Esophagus squamous epithelium (tissue), 5 donors: ENCODE measurements around the gene LEUTX. TPM values are rescaled to one million over a fixed set of nuclear protein-coding genes. Genes with fewer than 3 reads are reported as not detected.

Experiments used
- DNase-seq: peaks from one replicate; lab custom pipeline; 2025; lab: John Stamatoyannopoulos, UW
- H3K27ac ChIP-seq, 4 donors: fragments of 200-600 bp; sonication (generic); one replicate each; pipeline ENCODE4 v1.5.1; 2016 to 2019; ENCODE audit warnings: mild to moderate bottlenecking in 1 of 4
- H3K27me3 ChIP-seq, 4 donors: fragments of 200-600 bp; sonication (generic); 1 replicate in 3 of 4; 2 replicates in 1 of 4; pipeline versions ENCODE4 v1.5.1 to v1.6.0; 2017 to 2021; ENCODE audit warnings: antibody characterized with exemption in 1 of 4
- H3K36me3 ChIP-seq, 3 donors: fragments of 200-600 bp; sonication (generic); one replicate each; pipeline ENCODE4 v1.5.1; 2016 to 2019
- H3K4me1 ChIP-seq, 3 donors: fragments of 200-600 bp; sonication (generic); one replicate each; pipeline ENCODE4 v1.5.1; 2017 to 2019
- H3K4me3 ChIP-seq, 4 donors: fragments of 200-600 bp; sonication (generic); 1 replicate in 3 of 4; 2 replicates in 1 of 4; pipeline ENCODE4 v1.5.1; 2016 to 2019; ENCODE audit warnings: mild to moderate bottlenecking in 2 of 4, moderate library complexity in 1 of 4
- H3K9me3 ChIP-seq, 3 donors: fragments of 200-600 bp; sonication (generic); one replicate each; pipeline ENCODE4 v1.5.1; 2016 to 2019
- POLR2A ChIP-seq, 4 donors: fragments of 450-650 bp; IDR thresholded peaks; one replicate each; pipeline ENCODE4 v1.6.1; 2017; ENCODE audit warnings: antibody characterized with exemption in 4 of 4, mild to moderate bottlenecking in 4 of 4, moderate library complexity in 3 of 4
- WGBS, 2 donors: methylation state at CpG; one replicate each; pipeline ENCODE4 v1.1.5; 2018; 5-methylcytosine and 5-hydroxymethylcytosine counted together
- intact Hi-C: fragments of 100-400 bp; cut with DNase I; formaldehyde crosslinking; loops from one replicate; pipeline ENCODE4 v1.15.0; 2022
- total RNA-seq, 4 donors: library from RNA; depleted of rRNA; stranded (reverse); fragments of >200 nt; gene quantifications; one replicate each; pipeline ENCODE4 v1.1.0, GENCODE V29; 2016
- TF ChIP-seq, protein P1 (sequence below), 6 experiments: fragments of 450-650 bp in 4 of 6; fragments of 200-600 bp in 2 of 6; sonication (generic) in 2 of 6; IDR thresholded peaks; one replicate each; pipeline ENCODE4 v1.5.1; 2016 to 2019; ENCODE audit warnings: antibody characterized with exemption in 6 of 6, mild to moderate bottlenecking in 4 of 6, moderate library complexity in 4 of 6
- donor health status: DM: yes; HTN: yes; CAD: no.

Gene LEUTX
- total RNA-seq, 4 donors from 2014 or later = not detected

GRCh38 chr19:39795001-39795400, 16.3 kb downstream of the LEUTX start:
- Histone ChIP-seq H3K36me3 (no peaks in the 10 kb centered on the region), H3K27ac (no peak overlapping the region), H3K27me3 (peaks cover 0 to 15% (median 0%) of the 10 kb centered on the region in 4 donors), H3K4me3 (no peak overlapping the region), H3K9me3 (no peaks in the 10 kb centered on the region), H3K4me1 (peaks cover 0 to 7% (median 0%) of the 10 kb centered on the region in 3 donors)
- intact Hi-C loops = loop anchor here (10.0 kb wide), 1 partner anchor 50 kb away; the partner anchor contains the start of gene FBL
- DNase-seq = no peak
- TF ChIP-seq POLR2A (IDR thresholded peaks at IDR 0.05) = no peak
- TF ChIP-seq, protein P1, sequence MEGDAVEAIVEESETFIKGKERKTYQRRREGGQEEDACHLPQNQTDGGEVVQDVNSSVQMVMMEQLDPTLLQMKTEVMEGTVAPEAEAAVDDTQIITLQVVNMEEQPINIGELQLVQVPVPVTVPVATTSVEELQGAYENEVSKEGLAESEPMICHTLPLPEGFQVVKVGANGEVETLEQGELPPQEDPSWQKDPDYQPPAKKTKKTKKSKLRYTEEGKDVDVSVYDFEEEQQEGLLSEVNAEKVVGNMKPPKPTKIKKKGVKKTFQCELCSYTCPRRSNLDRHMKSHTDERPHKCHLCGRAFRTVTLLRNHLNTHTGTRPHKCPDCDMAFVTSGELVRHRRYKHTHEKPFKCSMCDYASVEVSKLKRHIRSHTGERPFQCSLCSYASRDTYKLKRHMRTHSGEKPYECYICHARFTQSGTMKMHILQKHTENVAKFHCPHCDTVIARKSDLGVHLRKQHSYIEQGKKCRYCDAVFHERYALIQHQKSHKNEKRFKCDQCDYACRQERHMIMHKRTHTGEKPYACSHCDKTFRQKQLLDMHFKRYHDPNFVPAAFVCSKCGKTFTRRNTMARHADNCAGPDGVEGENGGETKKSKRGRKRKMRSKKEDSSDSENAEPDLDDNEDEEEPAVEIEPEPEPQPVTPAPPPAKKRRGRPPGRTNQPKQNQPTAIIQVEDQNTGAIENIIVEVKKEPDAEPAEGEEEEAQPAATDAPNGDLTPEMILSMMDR (IDR thresholded peaks at IDR 0.05) = no peak
- 56 to 58% methylated on average over 5 of the region's 5 CpGs for WGBS, 2 donors

DNA sequence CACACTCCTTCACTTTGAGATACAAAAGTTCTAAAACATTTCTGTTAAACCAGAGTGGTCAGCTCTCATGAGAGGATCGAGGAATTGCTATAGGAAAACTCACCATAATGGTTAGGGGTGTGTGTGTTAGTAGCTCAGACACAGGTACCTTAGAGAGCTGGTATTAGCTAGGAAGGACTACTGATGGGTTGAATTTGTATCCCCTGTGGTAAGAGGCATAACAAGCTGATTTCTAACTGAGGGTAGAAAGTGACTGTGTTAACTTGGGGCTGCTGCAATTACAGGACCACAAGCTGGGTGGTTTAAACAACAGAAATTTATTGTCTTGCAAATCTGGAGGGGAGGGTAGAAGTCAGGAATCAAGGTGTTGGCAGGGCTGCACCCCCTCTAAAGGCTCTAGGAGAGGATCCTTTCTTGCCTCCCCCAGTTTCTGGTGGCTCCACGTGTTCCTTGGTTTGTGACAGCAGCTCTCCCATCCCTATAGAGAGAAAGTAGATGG, 17.4 kb downstream of the LEUTX start:
- 32 to 42% methylated on average over 2 of the region's 2 CpGs for WGBS, 2 donors
- intact Hi-C loops = loop anchor here (10.0 kb wide), 1 partner anchor 49 kb away; the partner anchor contains the start of gene FBL

DNA sequence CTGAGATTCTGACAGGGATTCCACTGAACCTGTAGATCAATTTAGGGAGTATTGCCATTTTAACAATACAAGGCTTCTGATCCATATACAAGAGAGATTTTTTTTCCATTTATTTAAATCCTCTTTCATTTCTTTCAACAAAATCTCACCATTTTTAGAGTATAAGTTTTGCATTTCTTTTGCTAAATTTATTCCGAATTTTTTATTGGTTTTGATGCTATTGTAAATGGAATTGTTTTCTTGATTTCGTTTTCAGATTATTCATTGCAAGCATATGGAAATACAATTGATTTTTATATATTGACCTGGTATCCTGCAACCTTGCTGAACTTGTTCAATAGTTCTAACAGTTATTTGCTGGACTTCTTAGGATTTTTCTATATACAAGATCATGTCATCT, 18.4 kb downstream of the LEUTX start:
- H3K4me1 ChIP-seq = peaks cover 0 to 7% (median 0%) of the 10 kb centered on the region in 3 donors
- WGBS, 2 donors = 60 to 62% methylated on average over 2 of the region's 2 CpGs
- H3K27me3 ChIP-seq = peaks cover 0 to 24% (median 0%) of the 10 kb centered on the region in 4 donors
- H3K4me3 ChIP-seq = no peak overlapping the region
- TF ChIP-seq POLR2A (IDR thresholded peaks at IDR 0.05) = no peak
- TF ChIP-seq, protein P1 (IDR thresholded peaks at IDR 0.05) = no peak
- no peaks in the 10 kb centered on the region for H3K36me3 ChIP-seq
- no peaks in the 10 kb centered on the region for H3K9me3 ChIP-seq
- no peak for DNase-seq
- no peak overlapping the region for H3K27ac ChIP-seq
- intact Hi-C loops = loop anchor here (10.0 kb wide), 1 partner anchor 48 kb away; the partner anchor contains the start of gene FBL

More for the DNA sequence above, 17.4 kb downstream of the LEUTX start:
- H3K27me3 ChIP-seq = peaks cover 0 to 20% (median 0%) of the 10 kb centered on the region in 4 donors
- no peak overlapping the region for H3K27ac ChIP-seq
- no peak for TF ChIP-seq POLR2A (IDR thresholded peaks at IDR 0.05)
- TF ChIP-seq, protein P1 (IDR thresholded peaks at IDR 0.05) = no peak
- no peaks in the 10 kb centered on the region for H3K36me3 ChIP-seq
- no peaks in the 10 kb centered on the region for H3K9me3 ChIP-seq
- H3K4me1 ChIP-seq = peaks cover 0 to 7% (median 0%) of the 10 kb centered on the region in 3 donors
- H3K4me3 ChIP-seq = no peak overlapping the region
- no peak for DNase-seq

GRCh38 chr19:39802958-39803357, 24.3 kb downstream of the LEUTX start:
- Histone ChIP-seq H3K27me3 (peaks cover 0 to 27% (median 0%) of the 10 kb centered on the region in 4 donors), H3K9me3 (no peaks in the 10 kb centered on the region), H3K4me3 (no peak overlapping the region), H3K36me3 (no peaks in the 10 kb centered on the region), H3K4me1 (no peaks in the 10 kb centered on the region), H3K27ac (no peak overlapping the region)
- no peak for DNase-seq
- TF ChIP-seq POLR2A (IDR thresholded peaks at IDR 0.05) = no peak
- TF ChIP-seq, protein P1 (IDR thresholded peaks at IDR 0.05) = no peak
- intact Hi-C loops = no loop called here
- 16 to 29% methylated on average over 4 of the region's 4 CpGs for WGBS, 2 donors

GRCh38 chr19:39805104-39805503, 26.4 kb downstream of the LEUTX start:
- H3K4me3 ChIP-seq = no peak overlapping the region
- intact Hi-C loops = no loop called here
- no peaks in the 10 kb centered on the region for H3K9me3 ChIP-seq
- TF ChIP-seq, protein P1 (IDR thresholded peaks at IDR 0.05) = no peak
- no peak for TF ChIP-seq POLR2A (IDR thresholded peaks at IDR 0.05)
- no peak for DNase-seq
- 52 to 61% methylated on average over 4 to 5 of the region's 5 CpGs for WGBS, 2 donors
- H3K36me3 ChIP-seq = no peaks in the 10 kb centered on the region
- peaks cover 0 to 26% (median 0%) of the 10 kb centered on the region in 4 donors for H3K27me3 ChIP-seq
- no peak overlapping the region for H3K27ac ChIP-seq
- no peaks in the 10 kb centered on the region for H3K4me1 ChIP-seq
